MM.1S (cell line): ENCODE results near the gene LSR.

Experiments
- DNase-seq: peaks from one replicate; pipeline ENCODE4 v3.0.0-alpha.2; 2015
- H2AFZ ChIP-seq: fragments of 300-600 bp; sonication (generic); 2 replicates; pipeline ENCODE4 v1.6.0; 2016; ENCODE audit warnings: antibody characterized with exemption, low read length
- H3F3A ChIP-seq: fragments of 300-600 bp; sonication (generic); 2 replicates; pipeline ENCODE4 v1.6.1; 2016; ENCODE audit warnings: mild to moderate bottlenecking, antibody characterized with exemption, low read length, moderate library complexity, mixed read lengths; ENCODE audit not compliant: insufficient read depth
- H3K27ac ChIP-seq: fragments of 300-600 bp; sonication (generic); 2 replicates; pipeline ENCODE4 v1.5.1; 2016; ENCODE audit warnings: mild to moderate bottlenecking, low read length
- H3K27me3 ChIP-seq: fragments of 300-600 bp; sonication (generic); replicated peaks from 2 replicates; pipeline ENCODE4 v1.6.0; 2016; ENCODE audit warnings: low read length; ENCODE audit not compliant: insufficient read depth
- H3K36me3 ChIP-seq: fragments of 300-600 bp; sonication (generic); replicated peaks from 2 replicates; pipeline ENCODE4 v1.6.1; 2016; ENCODE audit warnings: mild to moderate bottlenecking, low read length, mixed read lengths; ENCODE audit not compliant: insufficient read depth
- H3K4me1 ChIP-seq: fragments of 300-600 bp; sonication (generic); 2 replicates; pipeline ENCODE4 v1.6.1; 2016; ENCODE audit warnings: low read length, mixed read lengths
- H3K4me2 ChIP-seq: fragments of 300-600 bp; sonication (generic); 2 replicates; pipeline ENCODE4 v1.6.0; 2016; ENCODE audit warnings: low read depth, low read length
- H3K4me3 ChIP-seq: fragments of 300-600 bp; sonication (generic); 2 replicates; pipeline ENCODE4 v1.5.1; 2016; ENCODE audit warnings: low read length, mixed read lengths
- H3K79me2 ChIP-seq: fragments of 300-600 bp; sonication (generic); 2 replicates; pipeline ENCODE4 v1.6.1; 2016; ENCODE audit warnings: mixed run types, low read length, mixed read lengths
- H3K9ac ChIP-seq: fragments of 300-600 bp; sonication (generic); 2 replicates; pipeline ENCODE4 v1.6.1; 2016; ENCODE audit warnings: low read length, mixed read lengths
- H3K9me2 ChIP-seq: fragments of 300-600 bp; sonication (generic); replicated peaks from 2 replicates; pipeline ENCODE4 v1.6.1; 2016; ENCODE audit warnings: mild to moderate bottlenecking, low read length, mixed read lengths; ENCODE audit not compliant: insufficient read depth
- H3K9me3 ChIP-seq: fragments of 300-600 bp; sonication (generic); replicated peaks from 2 replicates; pipeline ENCODE4 v1.6.1; 2016; ENCODE audit warnings: mild to moderate bottlenecking, low read length, mixed read lengths; ENCODE audit not compliant: insufficient read depth
- H4K20me1 ChIP-seq: fragments of 300-600 bp; sonication (generic); 2 replicates; pipeline ENCODE4 v1.6.1; 2016; ENCODE audit warnings: mild to moderate bottlenecking, low read length, moderate library complexity, mixed read lengths; ENCODE audit not compliant: insufficient read depth
- EZH2 ChIP-seq: fragments of 300-600 bp; sonication (generic); optimal IDR thresholded peaks from 2 replicates; pipeline ENCODE3; 2017; ENCODE audit warnings: low read depth, mild to moderate bottlenecking, antibody characterized with exemption, low read length, mixed read lengths
- EZH2phosphoT487 ChIP-seq: fragments of 300-600 bp; sonication (generic); IDR thresholded peaks from 2 replicates; pipeline ENCODE4 v1.6.1; 2018; ENCODE audit warnings: antibody characterized with exemption, low read length
- TF ChIP-seq, protein P1 (sequence below): fragments of 300-600 bp; sonication (generic); IDR thresholded peaks from 2 replicates; pipeline ENCODE4 v1.5.1; 2016; ENCODE audit warnings: antibody characterized with exemption, low read length, mixed read lengths

LSR gene

GRCh38 chr19:35249848-35250711, 1.3 kb downstream of the LSR start:
- peaks cover 15% of the 10 kb centered on the region for H3K4me1 ChIP-seq
- peak overlapping the region; percentile 92; the same call in 1 of the 2 replicates for H3K9ac ChIP-seq
- 0 out of 2 replicates have a peak, but pooled peaks cover 8% of the 10 kb centered on the region for H3K36me3 ChIP-seq
- no peaks in the 10 kb centered on the region for H3K9me3 ChIP-seq
- H3K27ac ChIP-seq: no peak overlapping the region
- H3F3A ChIP-seq: peaks cover 18% of the 10 kb centered on the region
- no peaks in the 10 kb centered on the region for H3K27me3 ChIP-seq
- peak overlapping the region; percentile 83 for H3K4me3 ChIP-seq
- no peaks in the 10 kb centered on the region for H3K9me2 ChIP-seq
- no peak for DNase-seq
- TF ChIP-seq EZH2 (no peak), EZH2phosphoT487 (no peak)
- TF ChIP-seq, protein P1, sequence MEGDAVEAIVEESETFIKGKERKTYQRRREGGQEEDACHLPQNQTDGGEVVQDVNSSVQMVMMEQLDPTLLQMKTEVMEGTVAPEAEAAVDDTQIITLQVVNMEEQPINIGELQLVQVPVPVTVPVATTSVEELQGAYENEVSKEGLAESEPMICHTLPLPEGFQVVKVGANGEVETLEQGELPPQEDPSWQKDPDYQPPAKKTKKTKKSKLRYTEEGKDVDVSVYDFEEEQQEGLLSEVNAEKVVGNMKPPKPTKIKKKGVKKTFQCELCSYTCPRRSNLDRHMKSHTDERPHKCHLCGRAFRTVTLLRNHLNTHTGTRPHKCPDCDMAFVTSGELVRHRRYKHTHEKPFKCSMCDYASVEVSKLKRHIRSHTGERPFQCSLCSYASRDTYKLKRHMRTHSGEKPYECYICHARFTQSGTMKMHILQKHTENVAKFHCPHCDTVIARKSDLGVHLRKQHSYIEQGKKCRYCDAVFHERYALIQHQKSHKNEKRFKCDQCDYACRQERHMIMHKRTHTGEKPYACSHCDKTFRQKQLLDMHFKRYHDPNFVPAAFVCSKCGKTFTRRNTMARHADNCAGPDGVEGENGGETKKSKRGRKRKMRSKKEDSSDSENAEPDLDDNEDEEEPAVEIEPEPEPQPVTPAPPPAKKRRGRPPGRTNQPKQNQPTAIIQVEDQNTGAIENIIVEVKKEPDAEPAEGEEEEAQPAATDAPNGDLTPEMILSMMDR: no peak
- H3K4me2 ChIP-seq: peak overlapping the region; percentile 80
- H4K20me1 ChIP-seq: no peaks in the 10 kb centered on the region
- H2AFZ ChIP-seq: no peak overlapping the region
- peaks cover 44% of the 10 kb centered on the region for H3K79me2 ChIP-seq

GRCh38 chr19:35251456-35251855, 2.7 kb downstream of the LSR start:
- Histone ChIP-seq H3F3A (peaks cover 18% of the 10 kb centered on the region), H3K9ac (no peak overlapping the region), H4K20me1 (no peaks in the 10 kb centered on the region), H3K4me2 (no peak overlapping the region), H3K4me3 (no peak overlapping the region), H3K9me3 (no peaks in the 10 kb centered on the region), H3K36me3 (0 out of 2 replicates have a peak, but pooled peaks cover 8% of the 10 kb centered on the region), H2AFZ (no peak overlapping the region), H3K4me1 (peaks cover 15% of the 10 kb centered on the region), H3K27ac (no peak overlapping the region), H3K9me2 (no peaks in the 10 kb centered on the region), H3K27me3 (no peaks in the 10 kb centered on the region), H3K79me2 (peaks cover 45% of the 10 kb centered on the region)
- no peak for TF ChIP-seq EZH2
- TF ChIP-seq, protein P1: no peak
- TF ChIP-seq EZH2phosphoT487: no peak
- DNase-seq: no peak

DNA sequence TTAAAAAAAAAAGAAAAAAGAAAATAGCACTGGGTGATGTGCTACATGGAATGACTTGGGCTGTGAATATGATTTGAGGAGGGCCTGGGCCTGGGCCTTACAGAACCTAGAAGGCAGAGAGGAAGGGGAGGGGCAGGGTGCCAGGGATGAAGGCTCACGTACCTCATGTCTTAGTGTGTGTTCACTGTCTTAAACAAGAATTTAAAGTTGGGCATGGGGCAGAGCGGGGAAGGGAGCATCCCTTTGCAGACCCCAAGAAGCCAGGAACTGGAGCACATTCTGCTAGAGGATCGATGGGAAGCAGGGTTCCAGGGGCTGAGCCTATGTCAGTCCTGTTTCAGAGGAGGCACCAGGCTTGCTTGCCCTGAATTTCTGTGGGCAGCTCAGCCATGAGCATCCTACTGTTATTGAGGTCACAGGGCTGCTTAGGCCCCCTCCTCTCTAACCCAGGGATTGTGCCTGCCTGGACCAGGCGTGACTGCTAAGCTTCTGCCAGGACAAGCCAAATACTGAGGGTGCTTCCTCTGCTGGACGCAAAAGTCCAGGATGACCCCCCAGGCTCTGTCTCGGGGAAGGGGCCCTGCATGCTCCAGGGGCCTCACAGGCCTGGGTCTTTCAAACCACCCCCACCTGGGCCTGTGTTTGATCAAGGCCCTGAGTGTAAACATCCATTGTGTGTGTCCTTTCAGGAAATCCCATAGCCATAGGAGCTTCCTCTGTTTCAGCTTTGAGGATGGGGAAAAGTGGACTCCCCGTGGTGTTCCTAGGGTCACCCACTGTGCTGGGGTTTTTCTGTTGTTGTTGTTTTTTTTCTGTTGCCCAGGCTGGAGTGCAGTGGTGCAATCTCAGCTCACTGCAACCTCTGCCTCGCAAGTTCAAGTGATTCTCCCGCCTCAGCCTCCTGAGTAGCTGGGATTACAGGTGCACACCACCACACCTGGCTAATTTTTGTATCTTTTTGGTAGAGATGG, 4.8 kb downstream of the LSR start:
- H3K4me3 ChIP-seq: no peak overlapping the region
- H3K36me3 ChIP-seq: 0 out of 2 replicates have a peak, but pooled peaks cover 8% of the 10 kb centered on the region
- H2AFZ ChIP-seq: no peak overlapping the region
- TF ChIP-seq, protein P1: no peak
- TF ChIP-seq EZH2: no peak
- TF ChIP-seq EZH2phosphoT487: no peak
- no peak overlapping the region for H3K4me2 ChIP-seq
- no peak overlapping the region for H3K27ac ChIP-seq
- H3K27me3 ChIP-seq: no peaks in the 10 kb centered on the region
- H3K79me2 ChIP-seq: peaks cover 44% of the 10 kb centered on the region
- peaks cover 6% of the 10 kb centered on the region; the same call in 1 of the 2 replicates for H3K4me1 ChIP-seq
- no peaks in the 10 kb centered on the region for H4K20me1 ChIP-seq
- no peaks in the 10 kb centered on the region for H3K9me2 ChIP-seq
- peaks cover under 1% of the 10 kb centered on the region; the same call in 1 of the 2 replicates for H3F3A ChIP-seq
- DNase-seq: no peak
- H3K9me3 ChIP-seq: no peaks in the 10 kb centered on the region
- H3K9ac ChIP-seq: no peak overlapping the region
